Upper lobe of left lung (tissue), 4 donors: ENCODE results near the gene NUCKS1.

Experiments
- POLR2A ChIP-seq, 4 donors: fragments of 450-650 bp; IDR thresholded peaks; one replicate each; pipeline ENCODE4 v1.5.1; 2016 to 2017; ENCODE audit warnings: antibody characterized with exemption in 4 of 4, mild to moderate bottlenecking in 2 of 4
- TF ChIP-seq, protein P1 (sequence below), 6 experiments: fragments of 450-650 bp in 4 of 6; fragments of 200-600 bp in 2 of 6; sonication (generic) in 2 of 6; IDR thresholded peaks; one replicate each; pipeline ENCODE4 v1.5.1; 2016 to 2019; ENCODE audit warnings: antibody characterized with exemption in 6 of 6

- TF ChIP-seq POLR2A (IDR thresholded peaks at IDR 0.05) = no peak
- TF ChIP-seq, protein P1, sequence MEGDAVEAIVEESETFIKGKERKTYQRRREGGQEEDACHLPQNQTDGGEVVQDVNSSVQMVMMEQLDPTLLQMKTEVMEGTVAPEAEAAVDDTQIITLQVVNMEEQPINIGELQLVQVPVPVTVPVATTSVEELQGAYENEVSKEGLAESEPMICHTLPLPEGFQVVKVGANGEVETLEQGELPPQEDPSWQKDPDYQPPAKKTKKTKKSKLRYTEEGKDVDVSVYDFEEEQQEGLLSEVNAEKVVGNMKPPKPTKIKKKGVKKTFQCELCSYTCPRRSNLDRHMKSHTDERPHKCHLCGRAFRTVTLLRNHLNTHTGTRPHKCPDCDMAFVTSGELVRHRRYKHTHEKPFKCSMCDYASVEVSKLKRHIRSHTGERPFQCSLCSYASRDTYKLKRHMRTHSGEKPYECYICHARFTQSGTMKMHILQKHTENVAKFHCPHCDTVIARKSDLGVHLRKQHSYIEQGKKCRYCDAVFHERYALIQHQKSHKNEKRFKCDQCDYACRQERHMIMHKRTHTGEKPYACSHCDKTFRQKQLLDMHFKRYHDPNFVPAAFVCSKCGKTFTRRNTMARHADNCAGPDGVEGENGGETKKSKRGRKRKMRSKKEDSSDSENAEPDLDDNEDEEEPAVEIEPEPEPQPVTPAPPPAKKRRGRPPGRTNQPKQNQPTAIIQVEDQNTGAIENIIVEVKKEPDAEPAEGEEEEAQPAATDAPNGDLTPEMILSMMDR (IDR thresholded peaks at IDR 0.05) = no peak
These were observed 30.4 kb upstream of the NUCKS1 start for GRCh38 chr1:205780335-205780734.
